Parathyroid adenoma (tissue), 2 donors: ENCODE results near the gene HAVCR2.

Experiments used
- H2AFZ ChIP-seq: fragments of 300-600 bp; sonication (generic); one replicate; pipeline ENCODE4 v1.7.0; 2017; ENCODE audit warnings: antibody characterized with exemption, mild to moderate bottlenecking
- H3K27ac ChIP-seq: fragments of 300-600 bp; sonication (generic); one replicate; pipeline ENCODE4 v1.7.0; 2017
- H3K27me3 ChIP-seq: fragments of 300-600 bp; sonication (generic); one replicate; pipeline ENCODE4 v1.7.0; 2017; ENCODE audit warnings: low read length; ENCODE audit not compliant: control insufficient read depth, insufficient read depth
- H3K36me3 ChIP-seq: fragments of 300-600 bp; sonication (generic); one replicate; pipeline ENCODE4 v1.7.0; 2017; ENCODE audit warnings: low read length; ENCODE audit not compliant: control insufficient read depth, insufficient read depth
- H3K4me1 ChIP-seq: fragments of 300-600 bp; sonication (generic); one replicate; pipeline ENCODE4 v1.7.0; 2017; ENCODE audit warnings: control low read depth
- H3K4me2 ChIP-seq: fragments of 300-600 bp; sonication (generic); one replicate; pipeline ENCODE4 v1.7.0; 2017; ENCODE audit warnings: low read length
- H3K4me3 ChIP-seq: fragments of 300-600 bp; sonication (generic); one replicate; pipeline ENCODE4 v1.7.0; 2017; ENCODE audit warnings: low read depth, low read length
- H3K79me2 ChIP-seq: fragments of 300-600 bp; sonication (generic); one replicate; pipeline ENCODE4 v1.7.0; 2017; ENCODE audit warnings: control low read depth
- H3K9ac ChIP-seq: fragments of 300-600 bp; sonication (generic); one replicate; pipeline ENCODE4 v1.7.0; 2017; ENCODE audit warnings: mild to moderate bottlenecking
- H3K9me3 ChIP-seq: fragments of 300-600 bp; sonication (generic); one replicate; pipeline ENCODE4 v1.7.0; 2017; ENCODE audit warnings: low read length; ENCODE audit not compliant: control insufficient read depth
- CTCF ChIP-seq: fragments of 300-600 bp; sonication (generic); IDR thresholded peaks from one replicate; pipeline ENCODE4 v1.7.0; 2017; ENCODE audit warnings: antibody characterized with exemption, mild to moderate bottlenecking
- donor health status: primary hyperparathyroidism.

The HAVCR2 gene

GRCh38 chr5:157108976-157109375 lies at the start of gene HAVCR2:
TSS of gene HAVCR2 (minus strand) at chr5:157109044. CDS start at chr5:157108983, 61 bp downstream.
- H3K4me3 ChIP-seq = peak within 1 kb of the TSS; percentile 14
- no peak within 1 kb of the TSS for H3K4me2 ChIP-seq
- no peaks in the 10 kb centered on the region for H3K36me3 ChIP-seq
- no peaks in the 10 kb centered on the region for H3K4me1 ChIP-seq
- TF ChIP-seq CTCF = no peak
- no peak within 1 kb of the TSS for H3K27ac ChIP-seq
- H3K9me3 ChIP-seq = no peaks in the 10 kb centered on the region
- H3K9ac ChIP-seq = no peak within 1 kb of the TSS
- no peaks in the 10 kb centered on the region for H3K27me3 ChIP-seq
- H2AFZ ChIP-seq = no peak within 1 kb of the TSS
- no peaks in the 10 kb centered on the region for H3K79me2 ChIP-seq

- Histone ChIP-seq H3K36me3 (no peaks in the 10 kb centered on the region), H3K4me1 (peaks cover 6% of the 10 kb centered on the region), H3K27me3 (no peaks in the 10 kb centered on the region), H3K9ac (no peak overlapping the region), H3K9me3 (no peaks in the 10 kb centered on the region), H3K27ac (no peak overlapping the region), H3K4me2 (no peak overlapping the region), H3K79me2 (no peaks in the 10 kb centered on the region), H3K4me3 (no peak overlapping the region), H2AFZ (no peak overlapping the region)
- no peak for TF ChIP-seq CTCF
Observed at GRCh38 chr5:157157293-157157891, 48.5 kb upstream of the HAVCR2 start.

GRCh38 chr5:157155297-157155696 lies 46.5 kb upstream of the HAVCR2 start:
- Histone ChIP-seq H3K36me3 (no peaks in the 10 kb centered on the region), H3K79me2 (no peaks in the 10 kb centered on the region), H3K9ac (no peak overlapping the region), H2AFZ (no peak overlapping the region), H3K4me3 (no peak overlapping the region), H3K27ac (no peak overlapping the region), H3K4me1 (peaks cover 6% of the 10 kb centered on the region), H3K4me2 (no peak overlapping the region), H3K9me3 (no peaks in the 10 kb centered on the region), H3K27me3 (no peaks in the 10 kb centered on the region)
- no peak for TF ChIP-seq CTCF

GRCh38 chr5:157150995-157151394 lies 42.2 kb upstream of the HAVCR2 start:
- Histone ChIP-seq H3K9ac (no peak overlapping the region), H3K4me3 (no peak overlapping the region), H3K9me3 (no peaks in the 10 kb centered on the region), H2AFZ (no peak overlapping the region), H3K36me3 (no peaks in the 10 kb centered on the region), H3K4me1 (no peaks in the 10 kb centered on the region), H3K4me2 (no peak overlapping the region), H3K27ac (no peak overlapping the region), H3K79me2 (no peaks in the 10 kb centered on the region), H3K27me3 (no peaks in the 10 kb centered on the region)
- no peak for TF ChIP-seq CTCF
